HEK293 (cell line): ENCODE data around the gene ENSA.
"Not testable (repeated sequence)": the region's sequence is repeated elsewhere in the genome, so short reads cannot be mapped to it uniquely, and the experiment has no call there.

Experiments used
- CTCF ChIA-PET: fragments of 350-600 bp; formaldehyde crosslinking; extraction: SDS; loops from one replicate; lab custom pipeline; 2021; ENCODE audit warnings: antibody characterized with exemption; lab: Yijun Ruan, JAX
- POLR2A ChIA-PET: fragments of 300-600 bp; formaldehyde crosslinking; extraction: SDS; loops from one replicate; lab custom pipeline; 2020; ENCODE audit warnings: antibody characterized with exemption, inconsistent platforms; lab: Yijun Ruan, JAX
- H3K27ac ChIP-seq: fragments of 200-500 bp; sonication (Bioruptor generic); 2 replicates; pipeline ENCODE4 v1.5.1; 2014; ENCODE audit warnings: low read depth, low read length, control low read depth, inconsistent platforms; ENCODE audit errors: extremely low read depth
- H3K36me3 ChIP-seq, 2 experiments: fragments of 200-500 bp in 1 of 2; sonication (Bioruptor generic) in 1 of 2; 1 replicate in 1 of 2; 2 replicates in 1 of 2; pipeline ENCODE4 v1.5.1; 2014 to 2017; ENCODE audit warnings: inconsistent platforms in 2 of 2, low read length in 2 of 2; ENCODE audit not compliant: control insufficient read depth in 2 of 2, insufficient read depth in 1 of 2
- H3K4me1 ChIP-seq: fragments of 200-500 bp; sonication (Bioruptor generic); 2 replicates; pipeline ENCODE4 v1.5.1; 2014; ENCODE audit warnings: mild to moderate bottlenecking, low read length, inconsistent platforms; ENCODE audit not compliant: control insufficient read depth, insufficient read depth
- H3K4me3 ChIP-seq: 2 replicates; pipeline ENCODE4 v1.5.1; 2011; ENCODE audit warnings: low read depth, mild to moderate bottlenecking, control low read depth, low read length, moderate library complexity
- H3K9me3 ChIP-seq: fragments of 200-500 bp; sonication (Bioruptor generic); 2 replicates; pipeline ENCODE4 v1.5.1; 2014; ENCODE audit warnings: low read depth, low read length, inconsistent platforms; ENCODE audit not compliant: control insufficient read depth, insufficient read depth
- INSM2 ChIP-seq: fragments of 450-650 bp; formaldehyde crosslinking; IDR thresholded peaks from 2 replicates; pipeline ENCODE4 v1.5.1; 2016; ENCODE audit warnings: missing biosample characterization, missing genetic modification characterization
- KLF7 ChIP-seq: fragments of 450-650 bp; formaldehyde crosslinking; IDR thresholded peaks from 2 replicates; pipeline ENCODE4 v1.5.1; 2016; ENCODE audit warnings: missing biosample characterization, missing genetic modification characterization, borderline replicate concordance
- SP7 ChIP-seq: fragments of 450-650 bp; formaldehyde crosslinking; IDR thresholded peaks from 2 replicates; pipeline ENCODE4 v1.5.1; 2016; ENCODE audit warnings: missing biosample characterization, missing genetic modification characterization
- WT1 ChIP-seq: fragments of 450-650 bp; formaldehyde crosslinking; IDR thresholded peaks from 2 replicates; pipeline ENCODE4 v1.5.1; 2016; ENCODE audit warnings: missing biosample characterization, missing genetic modification characterization
- ZBTB21 ChIP-seq: fragments of 450-650 bp; formaldehyde crosslinking; IDR thresholded peaks from 2 replicates; pipeline ENCODE4 v1.5.1; 2017; ENCODE audit warnings: missing biosample characterization, missing genetic modification characterization
- ZNF280D ChIP-seq: fragments of 450-650 bp; formaldehyde crosslinking; IDR thresholded peaks from 2 replicates; pipeline ENCODE4 v1.5.1; 2016; ENCODE audit warnings: missing biosample characterization, missing genetic modification characterization
- ZNF449 ChIP-seq: fragments of 450-650 bp; formaldehyde crosslinking; IDR thresholded peaks from 2 replicates; pipeline ENCODE4 v1.5.1; 2017; ENCODE audit warnings: missing biosample characterization, mild to moderate bottlenecking, missing genetic modification characterization, moderate library complexity
- ZNF560 ChIP-seq: fragments of 450-650 bp; formaldehyde crosslinking; IDR thresholded peaks from 2 replicates; pipeline ENCODE4 v1.5.1; 2017; ENCODE audit warnings: missing biosample characterization, missing genetic modification characterization, borderline replicate concordance
- ZNF76 ChIP-seq: fragments of 450-650 bp; formaldehyde crosslinking; IDR thresholded peaks from 2 replicates; pipeline ENCODE4; 2016; ENCODE audit warnings: low read depth, missing biosample characterization, missing genetic modification characterization, borderline replicate concordance
- TF ChIP-seq, protein P1 (sequence below): fragments of 450-650 bp; formaldehyde crosslinking; IDR thresholded peaks from 2 replicates; pipeline ENCODE4 v1.5.1; 2017; ENCODE audit warnings: missing biosample characterization, missing genetic modification characterization
- TF ChIP-seq, protein P2 (sequence below): fragments of 450-650 bp; formaldehyde crosslinking; IDR thresholded peaks from 2 replicates; pipeline ENCODE4 v1.5.1; 2016; ENCODE audit warnings: missing biosample characterization, missing genetic modification characterization

The ENSA gene

DNA sequence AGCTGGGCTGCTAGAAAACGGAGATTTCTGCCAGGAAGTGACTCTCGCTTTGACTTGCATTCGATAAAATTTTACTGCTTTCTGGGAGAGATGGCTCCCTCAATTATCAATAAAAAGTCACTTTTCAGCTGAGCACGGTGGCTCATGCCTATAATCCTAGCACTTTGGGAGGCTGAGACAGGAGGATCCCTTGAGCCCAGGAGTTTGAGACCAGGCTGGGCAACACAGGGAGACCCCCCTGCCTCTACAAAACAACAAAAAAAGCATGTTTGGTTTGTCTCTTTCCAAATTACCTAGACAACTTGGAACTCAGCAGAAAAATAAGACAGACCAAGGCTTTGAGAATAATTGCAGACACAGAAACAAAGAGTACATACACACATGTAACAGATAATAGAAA lies 12.9 kb upstream of the ENSA start (continued):
- no peak for TF ChIP-seq ZNF449 (tag by site-specific recombination)
- no peak for TF ChIP-seq KLF7 (tag by site-specific recombination)
- no peak for TF ChIP-seq ZNF560 (tag by site-specific recombination)
- TF ChIP-seq ZBTB21 (tag by site-specific recombination), result no peak
- TF ChIP-seq SP7 (tag by site-specific recombination), result no peak
- no peak for TF ChIP-seq ZNF280D (tag by site-specific recombination)

- CTCF ChIA-PET, result interaction anchor here (0.6 to 1.1 kb wide), 3 partner anchors 171 to 355 kb away, joined by 3 to 4 read pairs (median 3); no protein-coding TSS in a partner anchor
- POLR2A ChIA-PET, result interaction anchor here (0.6 kb wide), 1 partner anchor 10 kb away, joined by 5 read pairs; no protein-coding TSS in a partner anchor
- H3K9me3 ChIP-seq, H3K27ac ChIP-seq, H3K4me3 ChIP-seq, H3K36me3 ChIP-seq, H3K4me1 ChIP-seq: not testable (repeated sequence)
Measured at GRCh38 chr1:150641126-150641815, 11.9 kb upstream of the ENSA start.

- H3K27ac ChIP-seq, H3K4me1 ChIP-seq, H3K36me3 ChIP-seq, H3K4me3 ChIP-seq, H3K9me3 ChIP-seq: not testable (repeated sequence)
- ChIA-PET POLR2A (interaction anchor here (1.4 kb wide), 1 partner anchor 9 kb away, joined by 10 read pairs; the partner anchor contains the start of gene ENSA), CTCF (interaction anchor here (0.6 to 1.4 kb wide), 2 partner anchors 8 to 78 kb away, joined by 3 to 10 read pairs; no protein-coding TSS in a partner anchor)
Measured at GRCh38 chr1:150638430-150638829, 9.0 kb upstream of the ENSA start.

GRCh38 chr1:150634839-150635622 lies 5.6 kb upstream of the ENSA start:
- H3K4me3 ChIP-seq, CTCF ChIA-PET, H3K27ac ChIP-seq, POLR2A ChIA-PET, H3K9me3 ChIP-seq, H3K4me1 ChIP-seq, H3K36me3 ChIP-seq: not testable (repeated sequence)
- TF ChIP-seq WT1 (tag by site-specific recombination), result peak; percentile 74

DNA sequence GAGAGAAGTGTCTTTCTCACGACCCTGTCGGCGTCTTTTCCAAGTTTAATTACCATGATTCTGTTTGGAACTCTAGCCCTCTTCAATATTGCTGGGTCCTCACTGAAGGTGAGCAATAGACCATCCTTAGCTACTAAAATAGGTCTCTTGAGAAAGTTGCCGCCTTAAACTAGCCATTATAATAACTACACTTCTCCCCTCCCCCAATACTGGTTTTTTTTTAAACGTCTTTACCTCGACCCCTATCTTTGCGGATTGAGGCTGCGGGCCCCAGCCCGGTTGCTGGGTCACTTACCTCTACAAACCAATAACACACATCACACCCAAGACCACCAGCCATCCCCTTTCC lies 672 bp downstream of the ENSA start:
- CTCF ChIA-PET, result interaction anchor here (0.6 to 1.8 kb wide), 3 partner anchors 9 to 712 kb away, joined by 3 to 8 read pairs (median 3); no protein-coding TSS in a partner anchor
- H3K4me3 ChIP-seq, result peak overlapping the region; percentile 77
- POLR2A ChIA-PET, result interaction anchor here (0.5 to 3.0 kb wide), 18 partner anchors 9 to 395 kb away, joined by 3 to 56 read pairs (median 5); partner anchors contain the start of genes ADAMTSL4, GOLPH3L and MCL1
- H3K4me1 ChIP-seq, result no peaks in the 10 kb centered on the region
- H3K9me3 ChIP-seq, result no peaks in the 10 kb centered on the region
- H3K27ac ChIP-seq, result no peak overlapping the region; the same call in 1 of the 2 replicates
- peaks cover 7 to 41% of the 10 kb centered on the region in 2 experiments for H3K36me3 ChIP-seq
- TF ChIP-seq, protein P1, sequence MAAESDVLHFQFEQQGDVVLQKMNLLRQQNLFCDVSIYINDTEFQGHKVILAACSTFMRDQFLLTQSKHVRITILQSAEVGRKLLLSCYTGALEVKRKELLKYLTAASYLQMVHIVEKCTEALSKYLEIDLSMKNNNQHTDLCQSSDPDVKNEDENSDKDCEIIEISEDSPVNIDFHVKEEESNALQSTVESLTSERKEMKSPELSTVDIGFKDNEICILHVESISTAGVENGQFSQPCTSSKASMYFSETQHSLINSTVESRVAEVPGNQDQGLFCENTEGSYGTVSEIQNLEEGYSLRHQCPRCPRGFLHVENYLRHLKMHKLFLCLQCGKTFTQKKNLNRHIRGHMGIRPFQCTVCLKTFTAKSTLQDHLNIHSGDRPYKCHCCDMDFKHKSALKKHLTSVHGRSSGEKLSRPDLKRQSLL (tag by site-specific recombination), result no peak
- 0 out of 2 replicates have a peak, but pooled peaks have one; percentile 5 for TF ChIP-seq INSM2
- no peak for TF ChIP-seq ZNF76
- TF ChIP-seq, protein P2, sequence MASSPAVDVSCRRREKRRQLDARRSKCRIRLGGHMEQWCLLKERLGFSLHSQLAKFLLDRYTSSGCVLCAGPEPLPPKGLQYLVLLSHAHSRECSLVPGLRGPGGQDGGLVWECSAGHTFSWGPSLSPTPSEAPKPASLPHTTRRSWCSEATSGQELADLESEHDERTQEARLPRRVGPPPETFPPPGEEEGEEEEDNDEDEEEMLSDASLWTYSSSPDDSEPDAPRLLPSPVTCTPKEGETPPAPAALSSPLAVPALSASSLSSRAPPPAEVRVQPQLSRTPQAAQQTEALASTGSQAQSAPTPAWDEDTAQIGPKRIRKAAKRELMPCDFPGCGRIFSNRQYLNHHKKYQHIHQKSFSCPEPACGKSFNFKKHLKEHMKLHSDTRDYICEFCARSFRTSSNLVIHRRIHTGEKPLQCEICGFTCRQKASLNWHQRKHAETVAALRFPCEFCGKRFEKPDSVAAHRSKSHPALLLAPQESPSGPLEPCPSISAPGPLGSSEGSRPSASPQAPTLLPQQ (tag by site-specific recombination), result peak; percentile 62; the same call in 1 of the 2 replicates
